IPS-11a (cell line): ENCODE measurements around the gene RPL36AL.

ENCODE experiments used
- H3K4me3 ChIP-seq: one replicate; pipeline ENCODE4 v1.5.1; 2013; ENCODE audit warnings: low read depth, low read length, control low read depth

The RPL36AL gene

GRCh38 chr14:49582113-49582977 lies 38.1 kb downstream of the RPL36AL start:
- H3K4me3 ChIP-seq = no peak overlapping the region

- H3K4me3 ChIP-seq = no peak overlapping the region
Measured at GRCh38 chr14:49581209-49582112, 39.0 kb downstream of the RPL36AL start.

- no peak overlapping the region for H3K4me3 ChIP-seq
Measured at GRCh38 chr14:49579841-49580240, 40.6 kb downstream of the RPL36AL start.

- no peak overlapping the region for H3K4me3 ChIP-seq
Measured at GRCh38 chr14:49578141-49578540, 42.3 kb downstream of the RPL36AL start.

GRCh38 chr14:49574038-49574437 lies 46.4 kb downstream of the RPL36AL start:
- H3K4me3 ChIP-seq = no peak overlapping the region

- H3K4me3 ChIP-seq = no peak overlapping the region
Measured at GRCh38 chr14:49569281-49569680, 51.1 kb downstream of the RPL36AL start.
